K562 (cell line): ENCODE measurements around the gene CYP2A6. TPM values are rescaled to one million over a fixed set of nuclear protein-coding genes. Genes with fewer than 3 reads are reported as not detected.

ENCODE experiments used
- CBX1 ChIP-seq: sonication (generic); IDR thresholded peaks from 2 replicates; pipeline ENCODE4 v1.6.1; 2016; ENCODE audit warnings: antibody characterized with exemption, low read depth, mild to moderate bottlenecking
- CHD2 ChIP-seq: IDR thresholded peaks from 2 replicates; pipeline ENCODE4 v1.6.1; 2011; ENCODE audit warnings: low read depth, low read length
- ELF4 ChIP-seq: fragments of 450-650 bp; formaldehyde crosslinking; IDR thresholded peaks from 2 replicates; pipeline ENCODE4 v1.4.0; 2022; ENCODE audit warnings: missing genetic modification characterization
- FOSL1 ChIP-seq: fragments of 200-800 bp; sonication (Bioruptor generic); conservative IDR thresholded peaks from 2 replicates; pipeline ENCODE4 v1.6.1; 2016; ENCODE audit warnings: missing genetic modification characterization, missing compliant biosample characterization
- HOXB6 ChIP-seq: fragments of 250-450 bp; sonication (Bioruptor Pico); IDR thresholded peaks from 2 replicates; pipeline ENCODE4 v1.5.1; 2022; ENCODE audit warnings: mild to moderate bottlenecking, borderline replicate concordance
- LCOR ChIP-seq: sonication (generic); formaldehyde crosslinking; IDR thresholded peaks from 2 replicates; pipeline ENCODE4 v1.8.0; 2022; ENCODE audit warnings: mild to moderate bottlenecking, missing genetic modification reagents
- MECOM ChIP-seq: fragments of 250-450 bp; sonication (Bioruptor Pico); IDR thresholded peaks from 2 replicates; pipeline ENCODE4 v1.8.0; 2022; ENCODE audit warnings: inconsistent platforms
- NCOA6 ChIP-seq: fragments of 450-650 bp; IDR thresholded peaks from 2 replicates; pipeline ENCODE4 v1.6.1; 2017; ENCODE audit warnings: mild to moderate bottlenecking
- PHF21A ChIP-seq: fragments of 450-650 bp; IDR thresholded peaks from 2 replicates; pipeline ENCODE4 v1.6.1; 2017; ENCODE audit warnings: low read depth, borderline replicate concordance
- POLR3G ChIP-seq: IDR thresholded peaks from 2 replicates; pipeline ENCODE4 v1.6.1; 2011; ENCODE audit not compliant: insufficient read length, insufficient replicate concordance; ENCODE audit errors: extremely low read depth
- RBBP5 ChIP-seq: fragments of 200-600 bp; sonication (generic); IDR thresholded peaks from 2 replicates; pipeline ENCODE4 v1.6.1; 2012; ENCODE audit warnings: borderline replicate concordance, mild to moderate bottlenecking, low read length, control low read depth, inconsistent platforms; ENCODE audit not compliant: insufficient read depth, poor library complexity, severe bottlenecking
- SAFB ChIP-seq: fragments of 200-400 bp; formaldehyde crosslinking; IDR thresholded peaks from 2 replicates; pipeline ENCODE4 v1.6.1; 2017; ENCODE audit warnings: low read depth, low read length, borderline replicate concordance
- SMARCA4 ChIP-seq: fragments of 450-650 bp; IDR thresholded peaks from 2 replicates; pipeline ENCODE4 v1.6.1; 2016
- SNRNP70 ChIP-seq: fragments of 200-400 bp; formaldehyde crosslinking; optimal IDR thresholded peaks from 2 replicates; pipeline ENCODE3; 2017; ENCODE audit warnings: low read depth, low read length
- SRF ChIP-seq, 2 experiments: fragments of 250-450, 450-650 bp in 1 of 2; sonication (Bioruptor Pico) in 1 of 2; sonication (generic) in 1 of 2; formaldehyde crosslinking; IDR thresholded peaks; 2 replicates each; pipeline versions ENCODE4 v1.5.0 to v1.5.1; 2020 to 2022; ENCODE audit warnings: mild to moderate bottlenecking in 1 of 2, missing genetic modification reagents in 1 of 2
- TAF15 ChIP-seq: fragments of 200-400 bp; formaldehyde crosslinking; IDR thresholded peaks from 2 replicates; pipeline ENCODE4 v1.6.1; 2017; ENCODE audit warnings: mild to moderate bottlenecking, low read depth, low read length, moderate library complexity
- TEAD4 ChIP-seq, 2 experiments: sonication (generic) in 1 of 2; formaldehyde crosslinking in 1 of 2; IDR thresholded peaks; 2 replicates each; pipeline versions ENCODE4 v1.6.1 to v1.8.0; 2012 to 2022; ENCODE audit warnings: borderline replicate concordance in 1 of 2, inconsistent platforms in 1 of 2, low read length in 1 of 2, mild to moderate bottlenecking in 1 of 2, missing genetic modification reagents in 1 of 2
- TFAM ChIP-seq: fragments of 250-450 bp; sonication (Bioruptor Pico); conservative IDR thresholded peaks from 2 replicates; pipeline ENCODE4 v1.5.0; 2021; ENCODE audit warnings: mild to moderate bottlenecking, moderate library complexity
- ZBTB26 ChIP-seq: fragments of 450-650 bp; formaldehyde crosslinking; IDR thresholded peaks from 2 replicates; pipeline ENCODE4 v1.4.0; 2022; ENCODE audit warnings: missing genetic modification characterization
- ZBTB7A ChIP-seq: IDR thresholded peaks from 2 replicates; pipeline ENCODE4 v1.6.1; 2011; ENCODE audit warnings: low read depth, mild to moderate bottlenecking, low read length, moderate library complexity, borderline replicate concordance; ENCODE audit not compliant: control insufficient read depth
- polyA plus RNA-seq, 8 experiments: library from polyadenylated mRNA; depleted of rRNA in 4 of 8; stranded (reverse) in 5 of 8; unstranded in 3 of 8; fragments of >200 nt; fragmentation: Nextera tagmentation in 2 of 8; fragmentation: Illumina TruSeq in 1 of 8; extraction: Ambion mirVana in 2 of 8; extraction: Trizol in 1 of 8; gene quantifications; 2 replicates each; pipeline versions ENCODE4 v1.2.1 to v1.2.3, GENCODE V29; 2011 to 2014; ENCODE audit warnings: inconsistent platforms in 1 of 8, missing spikeins in 1 of 8
- total RNA-seq, 7 experiments: library from RNA; depleted of rRNA in 6 of 7; stranded (reverse); fragments of >200 nt in 6 of 7; fragmentation: Illumina TruSeq in 2 of 7; extraction: Trizol in 2 of 7; gene quantifications; 2 replicates each; pipeline versions ENCODE4 v1.2.1 to v1.2.3, GENCODE V29; 2011 to 2021; ENCODE audit warnings: low replicate concordance in 1 of 7
- TF ChIP-seq, protein P1 (sequence below): fragments of 250-450 bp; sonication (Bioruptor Pico); IDR thresholded peaks from 2 replicates; pipeline ENCODE4 v1.8.0; 2021; ENCODE audit warnings: borderline replicate concordance, mild to moderate bottlenecking, moderate library complexity; ENCODE audit not compliant: poor library complexity, severe bottlenecking
- TF ChIP-seq, protein P2 (sequence below): fragments of 250-450 bp; sonication (Bioruptor Pico); IDR thresholded peaks from 2 replicates; pipeline ENCODE4 v1.9.0; 2021; ENCODE audit warnings: mild to moderate bottlenecking
- TF ChIP-seq, protein P3 (sequence below): fragments of 250-450 bp; sonication (Bioruptor Pico); IDR thresholded peaks from 2 replicates; pipeline ENCODE4 v1.5.0; 2021; ENCODE audit warnings: mild to moderate bottlenecking, borderline replicate concordance

Gene CYP2A6
- total and polyA plus RNA-seq, 9 of the 15 experiments (the other 6 are each of a cell fraction or from before 2014, with no cell fraction given) = 0.31 TPM; not detected in 8

- TF ChIP-seq, protein P1, sequence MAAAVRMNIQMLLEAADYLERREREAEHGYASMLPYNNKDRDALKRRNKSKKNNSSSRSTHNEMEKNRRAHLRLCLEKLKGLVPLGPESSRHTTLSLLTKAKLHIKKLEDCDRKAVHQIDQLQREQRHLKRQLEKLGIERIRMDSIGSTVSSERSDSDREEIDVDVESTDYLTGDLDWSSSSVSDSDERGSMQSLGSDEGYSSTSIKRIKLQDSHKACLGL (CRISPR knock-in tag) = no peak
- TF ChIP-seq TAF15 = no peak
- TF ChIP-seq, protein P2, sequence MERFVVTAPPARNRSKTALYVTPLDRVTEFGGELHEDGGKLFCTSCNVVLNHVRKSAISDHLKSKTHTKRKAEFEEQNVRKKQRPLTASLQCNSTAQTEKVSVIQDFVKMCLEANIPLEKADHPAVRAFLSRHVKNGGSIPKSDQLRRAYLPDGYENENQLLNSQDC (CRISPR knock-in tag) = no peak
- no peak for TF ChIP-seq ZBTB26
- no peak for TF ChIP-seq SAFB
- TF ChIP-seq POLR3G = no peak
- no peak for TF ChIP-seq SNRNP70
- TF ChIP-seq CBX1 = 0 out of 2 replicates have a peak, but pooled peaks have one; percentile 31
- no peak for TF ChIP-seq TFAM (CRISPR knock-in tag)
- TF ChIP-seq, protein P3, sequence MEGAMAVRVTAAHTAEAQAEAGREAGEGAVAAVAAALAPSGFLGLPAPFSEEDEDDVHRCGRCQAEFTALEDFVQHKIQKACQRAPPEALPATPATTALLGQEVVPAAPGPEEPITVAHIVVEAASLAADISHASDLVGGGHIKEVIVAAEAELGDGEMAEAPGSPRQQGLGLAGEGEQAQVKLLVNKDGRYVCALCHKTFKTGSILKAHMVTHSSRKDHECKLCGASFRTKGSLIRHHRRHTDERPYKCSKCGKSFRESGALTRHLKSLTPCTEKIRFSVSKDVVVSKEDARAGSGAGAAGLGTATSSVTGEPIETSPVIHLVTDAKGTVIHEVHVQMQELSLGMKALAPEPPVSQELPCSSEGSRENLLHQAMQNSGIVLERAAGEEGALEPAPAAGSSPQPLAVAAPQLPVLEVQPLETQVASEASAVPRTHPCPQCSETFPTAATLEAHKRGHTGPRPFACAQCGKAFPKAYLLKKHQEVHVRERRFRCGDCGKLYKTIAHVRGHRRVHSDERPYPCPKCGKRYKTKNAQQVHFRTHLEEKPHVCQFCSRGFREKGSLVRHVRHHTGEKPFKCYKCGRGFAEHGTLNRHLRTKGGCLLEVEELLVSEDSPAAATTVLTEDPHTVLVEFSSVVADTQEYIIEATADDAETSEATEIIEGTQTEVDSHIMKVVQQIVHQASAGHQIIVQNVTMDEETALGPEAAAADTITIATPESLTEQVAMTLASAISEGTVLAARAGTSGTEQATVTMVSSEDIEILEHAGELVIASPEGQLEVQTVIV = no peak
- no peak for TF ChIP-seq ZBTB7A
- TF ChIP-seq HOXB6 (CRISPR knock-in tag) = no peak
- TF ChIP-seq FOSL1 (tag) = no peak
- no peak for TF ChIP-seq LCOR (CRISPR knock-in tag)
- peak; percentile 4; the same call in 1 of the 2 replicates for TF ChIP-seq SMARCA4
- TF ChIP-seq PHF21A = no peak
- no peak for TF ChIP-seq RBBP5
- no peak for TF ChIP-seq SRF (CRISPR knock-in tag; IDR thresholded peaks at IDR 0.05)
- TF ChIP-seq NCOA6 = no peak
- no peak for TF ChIP-seq ELF4 (CRISPR knock-in tag)
- peak; percentile 19; the same call in 1 of the 2 replicates for TF ChIP-seq TEAD4 (IDR thresholded peaks at IDR 0.05; ENCODE audit: low read length)
- no peak for TF ChIP-seq TEAD4 (CRISPR knock-in tag; IDR thresholded peaks at IDR 0.05; ENCODE audit: borderline replicate concordance)
- TF ChIP-seq MECOM (CRISPR knock-in tag) = 0 out of 2 replicates have a peak, but pooled peaks have one; percentile 25
- TF ChIP-seq CHD2 = no peak
These were observed 18.5 kb downstream of the CYP2A6 start (continued) for GRCh38 chr19:40831502-40832430.
